Activated T-cell treated with anti-CD3 and anti-CD28 coated beads, Interleukin-2, amount 50 U/mL, for 1 hour (primary cell): ENCODE results near the gene EIF2S2.

Experiments used
- DNase-seq: peaks from one replicate; pipeline ENCODE4 v3.0.0-alpha.2; 2020

The EIF2S2 gene

GRCh38 chr20:34120213-34120612, 8.2 kb upstream of the EIF2S2 start:
- DNase-seq, result no peak

GRCh38 chr20:34115232-34115631, 3.2 kb upstream of the EIF2S2 start:
- no peak for DNase-seq

GRCh38 chr20:34114809-34115208, 2.8 kb upstream of the EIF2S2 start:
- DNase-seq, result no peak

GRCh38 chr20:34112600-34113101, 608 bp upstream of the EIF2S2 start:
- DNase-seq, result no peak

- no peak for DNase-seq
These were observed 1.1 kb downstream of the EIF2S2 start for GRCh38 chr20:34110745-34111641.

GRCh38 chr20:34110025-34110744, 1.9 kb downstream of the EIF2S2 start:
- DNase-seq, result no peak

- no peak for DNase-seq
These were observed 2.6 kb downstream of the EIF2S2 start for GRCh38 chr20:34109442-34109841.

GRCh38 chr20:34108616-34109174, 3.3 kb downstream of the EIF2S2 start:
- DNase-seq, result no peak

- DNase-seq, result no peak
These were observed 5.9 kb downstream of the EIF2S2 start for GRCh38 chr20:34105978-34106675.

GRCh38 chr20:34104059-34104458, 8.0 kb downstream of the EIF2S2 start:
- DNase-seq, result no peak

- DNase-seq, result no peak
These were observed 9.7 kb downstream of the EIF2S2 start for GRCh38 chr20:34102342-34102741.

- no peak for DNase-seq
These were observed 11.5 kb downstream of the EIF2S2 start for GRCh38 chr20:34100576-34100975.

- DNase-seq, result no peak
These were observed 12.4 kb downstream of the EIF2S2 start for GRCh38 chr20:34099675-34100074.

GRCh38 chr20:34098570-34098969, 13.5 kb downstream of the EIF2S2 start:
- no peak for DNase-seq

- DNase-seq, result no peak
These were observed 15.2 kb downstream of the EIF2S2 start for GRCh38 chr20:34096699-34097444.

- no peak for DNase-seq
These were observed 16.2 kb downstream of the EIF2S2 start for GRCh38 chr20:34095825-34096224.

GRCh38 chr20:34093895-34094294, 18.1 kb downstream of the EIF2S2 start:
- DNase-seq, result no peak

GRCh38 chr20:34091637-34092200, 20.3 kb downstream of the EIF2S2 start:
- DNase-seq, result no peak

GRCh38 chr20:34090645-34091044, 21.4 kb downstream of the EIF2S2 start:
- DNase-seq, result no peak

GRCh38 chr20:34089655-34090345, 22.2 kb downstream of the EIF2S2 start:
- DNase-seq, result no peak

GRCh38 chr20:34089175-34089479, 22.9 kb downstream of the EIF2S2 start:
- no peak for DNase-seq
